Adipocyte (in vitro differentiated cells): ENCODE measurements around the gene PTPRG.
A peak's percentile ranks its signal among the peaks of the same experiment; 100 is the strongest.

ENCODE experiments used
- DNase-seq: peaks from one replicate; pipeline ENCODE4 v3.0.0-alpha.2; 2015; ENCODE audit warnings: low read depth
- H3K27me3 ChIP-seq: replicated peaks from 2 replicates; pipeline ENCODE4 v1.7.0; 2013; ENCODE audit warnings: mild to moderate bottlenecking, low read length, moderate library complexity; ENCODE audit not compliant: control insufficient read depth, insufficient read depth
- H3K36me3 ChIP-seq: 2 replicates; pipeline ENCODE4 v1.7.0; 2013; ENCODE audit warnings: low read length, mild to moderate bottlenecking, moderate library complexity; ENCODE audit not compliant: control insufficient read depth, insufficient read depth, severe bottlenecking
- H3K4me1 ChIP-seq: 2 replicates; pipeline ENCODE4 v1.7.0; 2013; ENCODE audit warnings: mild to moderate bottlenecking, low read length, moderate library complexity; ENCODE audit not compliant: control insufficient read depth, insufficient read depth
- H3K4me3 ChIP-seq: 2 replicates; pipeline ENCODE4 v1.7.0; 2013; ENCODE audit warnings: mild to moderate bottlenecking, low read length, moderate library complexity
- H3K9ac ChIP-seq: 2 replicates; pipeline ENCODE4 v1.7.0; 2013; ENCODE audit warnings: mild to moderate bottlenecking, low read length, moderate library complexity
- H3K9me3 ChIP-seq: 2 replicates; pipeline ENCODE4 v1.7.0; 2013; ENCODE audit warnings: mild to moderate bottlenecking, low read length, moderate library complexity; ENCODE audit not compliant: control insufficient read depth

The PTPRG gene

GRCh38 chr3:62119139-62119538, 557.8 kb downstream of the PTPRG start:
- H3K36me3 ChIP-seq = no peaks in the 10 kb centered on the region
- H3K4me1 ChIP-seq = peaks cover 52% of the 10 kb centered on the region
- no peak for DNase-seq
- H3K4me3 ChIP-seq = peak overlapping the region; percentile 52
- H3K9me3 ChIP-seq = peaks cover 7% of the 10 kb centered on the region
- H3K9ac ChIP-seq = peak overlapping the region; percentile 44
- H3K27me3 ChIP-seq = no peaks in the 10 kb centered on the region

GRCh38 chr3:62122819-62123218, 561.4 kb downstream of the PTPRG start:
- Histone ChIP-seq H3K4me1 (peaks cover 48% of the 10 kb centered on the region), H3K9me3 (peaks cover 7% of the 10 kb centered on the region), H3K4me3 (no peak overlapping the region), H3K36me3 (no peaks in the 10 kb centered on the region), H3K9ac (no peak overlapping the region), H3K27me3 (no peaks in the 10 kb centered on the region)
- DNase-seq = no peak

- Histone ChIP-seq H3K4me3 (no peak overlapping the region), H3K4me1 (peaks cover 40% of the 10 kb centered on the region), H3K9me3 (peaks cover 7% of the 10 kb centered on the region), H3K36me3 (no peaks in the 10 kb centered on the region), H3K9ac (no peak overlapping the region), H3K27me3 (no peaks in the 10 kb centered on the region)
- no peak for DNase-seq
Observed at GRCh38 chr3:62125380-62125779, 564.0 kb downstream of the PTPRG start.

GRCh38 chr3:62127116-62127515, 565.7 kb downstream of the PTPRG start:
- no peak for DNase-seq
- Histone ChIP-seq H3K9ac (no peak overlapping the region), H3K4me3 (no peak overlapping the region), H3K27me3 (no peaks in the 10 kb centered on the region), H3K9me3 (peaks cover 7% of the 10 kb centered on the region), H3K4me1 (peaks cover 44% of the 10 kb centered on the region), H3K36me3 (no peaks in the 10 kb centered on the region)

GRCh38 chr3:62128051-62128450, 566.7 kb downstream of the PTPRG start:
- peaks cover 47% of the 10 kb centered on the region for H3K4me1 ChIP-seq
- H3K36me3 ChIP-seq = no peaks in the 10 kb centered on the region
- DNase-seq = peak; percentile 25
- no peak overlapping the region for H3K9ac ChIP-seq
- no peaks in the 10 kb centered on the region for H3K27me3 ChIP-seq
- H3K9me3 ChIP-seq = peaks cover 2% of the 10 kb centered on the region
- no peak overlapping the region for H3K4me3 ChIP-seq

- Histone ChIP-seq H3K4me1 (peaks cover 49% of the 10 kb centered on the region), H3K36me3 (no peaks in the 10 kb centered on the region), H3K27me3 (no peaks in the 10 kb centered on the region), H3K4me3 (no peak overlapping the region), H3K9me3 (no peaks in the 10 kb centered on the region), H3K9ac (peak overlapping the region; percentile 30)
- no peak for DNase-seq
Observed at GRCh38 chr3:62128681-62129080, 567.3 kb downstream of the PTPRG start.

GRCh38 chr3:62131050-62131449, 569.7 kb downstream of the PTPRG start:
- H3K36me3 ChIP-seq = peaks cover 4% of the 10 kb centered on the region
- no peak overlapping the region for H3K9ac ChIP-seq
- H3K4me3 ChIP-seq = no peak overlapping the region
- DNase-seq = no peak
- no peaks in the 10 kb centered on the region for H3K27me3 ChIP-seq
- peaks cover 56% of the 10 kb centered on the region for H3K4me1 ChIP-seq
- H3K9me3 ChIP-seq = no peaks in the 10 kb centered on the region

- peak overlapping the region; percentile 84 for H3K9ac ChIP-seq
- peak overlapping the region; percentile 31 for H3K4me3 ChIP-seq
- no peaks in the 10 kb centered on the region for H3K27me3 ChIP-seq
- H3K4me1 ChIP-seq = peaks cover 56% of the 10 kb centered on the region
- peaks cover 4% of the 10 kb centered on the region for H3K36me3 ChIP-seq
- no peaks in the 10 kb centered on the region for H3K9me3 ChIP-seq
- DNase-seq = peak; percentile 15
Observed at GRCh38 chr3:62131620-62132019, 570.2 kb downstream of the PTPRG start.

- Histone ChIP-seq H3K4me1 (peaks cover 56% of the 10 kb centered on the region), H3K9ac (peak overlapping the region; percentile 84), H3K4me3 (peak overlapping the region; percentile 31), H3K9me3 (no peaks in the 10 kb centered on the region), H3K27me3 (no peaks in the 10 kb centered on the region), H3K36me3 (peaks cover 7% of the 10 kb centered on the region)
- no peak for DNase-seq
Observed at GRCh38 chr3:62132027-62132602, 570.7 kb downstream of the PTPRG start.

GRCh38 chr3:62133015-62133414, 571.6 kb downstream of the PTPRG start:
- Histone ChIP-seq H3K4me3 (no peak overlapping the region), H3K9ac (peak overlapping the region; percentile 84), H3K27me3 (no peaks in the 10 kb centered on the region), H3K4me1 (peaks cover 48% of the 10 kb centered on the region), H3K9me3 (no peaks in the 10 kb centered on the region), H3K36me3 (peaks cover 13% of the 10 kb centered on the region)
- DNase-seq = no peak

- peaks cover 39% of the 10 kb centered on the region for H3K4me1 ChIP-seq
- H3K4me3 ChIP-seq = no peak overlapping the region
- H3K9me3 ChIP-seq = no peaks in the 10 kb centered on the region
- peaks cover 13% of the 10 kb centered on the region for H3K36me3 ChIP-seq
- peak; percentile 42 for DNase-seq
- no peak overlapping the region for H3K9ac ChIP-seq
- no peaks in the 10 kb centered on the region for H3K27me3 ChIP-seq
Observed at GRCh38 chr3:62134061-62134496, 572.7 kb downstream of the PTPRG start.

- no peak for DNase-seq
- no peaks in the 10 kb centered on the region for H3K27me3 ChIP-seq
Observed at GRCh38 chr3:62135741-62136140, 574.4 kb downstream of the PTPRG start.

More at GRCh38 chr3:62135741-62136140, 574.4 kb downstream of the PTPRG start:
- no peak overlapping the region for H3K9ac ChIP-seq
- H3K4me3 ChIP-seq = no peak overlapping the region
- H3K9me3 ChIP-seq = no peaks in the 10 kb centered on the region
- peaks cover 41% of the 10 kb centered on the region for H3K4me1 ChIP-seq
- peaks cover 13% of the 10 kb centered on the region for H3K36me3 ChIP-seq
